HG02623 (cell line): ENCODE results near the gene NGF.
"Not testable (repeated sequence)": the region's sequence is repeated elsewhere in the genome, so short reads cannot be mapped to it uniquely, and the experiment has no call there.

Source experiments
- ATAC-seq: cut with Tn5 transposase; IDR thresholded peaks from one replicate; pipeline ENCODE4 v1.9.1; 2021; ENCODE audit warnings: moderate library complexity; ENCODE audit not compliant: unreplicated experiment

Gene NGF

DNA sequence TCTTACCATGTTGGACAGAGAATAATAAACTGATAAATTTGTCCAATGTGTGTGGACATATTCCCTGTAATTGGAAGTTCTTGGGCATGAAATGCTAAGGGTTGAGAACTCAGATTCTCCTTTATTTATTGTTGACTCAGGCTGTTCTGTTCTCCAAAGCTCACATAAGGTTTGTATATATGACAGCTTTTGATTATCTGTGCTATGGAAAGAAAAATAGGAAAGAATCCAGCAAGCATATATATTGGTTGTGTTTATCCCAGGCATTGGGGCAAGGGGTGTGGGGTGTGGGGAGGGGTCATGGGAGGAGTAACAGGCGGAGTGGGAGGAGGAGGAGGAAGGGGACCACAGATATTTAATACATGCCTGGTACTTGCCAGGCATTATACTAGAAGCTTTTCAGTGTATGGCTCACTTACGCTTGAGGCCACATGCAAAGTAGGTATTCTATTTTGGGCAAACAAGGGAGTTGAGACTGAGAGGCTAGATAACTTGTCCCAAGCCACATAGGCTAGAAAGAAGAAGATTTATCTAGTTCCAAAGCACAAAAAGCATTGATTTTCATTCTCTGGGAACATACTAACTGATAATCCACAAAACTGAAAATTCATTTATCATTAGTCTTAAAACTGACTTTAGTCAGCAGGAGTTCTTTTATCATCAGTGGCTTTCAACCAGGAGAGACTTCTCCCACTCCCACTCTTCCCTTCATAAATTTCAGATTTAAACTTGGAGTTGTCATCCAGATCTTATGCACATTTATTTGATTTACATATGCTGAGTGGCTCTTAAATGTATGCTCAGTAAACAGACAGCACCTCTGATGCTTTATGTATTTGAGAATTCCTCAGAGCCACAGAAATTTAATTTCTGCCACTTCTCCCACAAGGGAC lies 27.2 kb downstream of the NGF start:
- ATAC-seq = no peak

GRCh38 chr1:115309504-115309903 lies 28.5 kb downstream of the NGF start:
- ATAC-seq = not testable (repeated sequence)

GRCh38 chr1:115308969-115309368 lies 29.1 kb downstream of the NGF start:
- no peak for ATAC-seq

DNA sequence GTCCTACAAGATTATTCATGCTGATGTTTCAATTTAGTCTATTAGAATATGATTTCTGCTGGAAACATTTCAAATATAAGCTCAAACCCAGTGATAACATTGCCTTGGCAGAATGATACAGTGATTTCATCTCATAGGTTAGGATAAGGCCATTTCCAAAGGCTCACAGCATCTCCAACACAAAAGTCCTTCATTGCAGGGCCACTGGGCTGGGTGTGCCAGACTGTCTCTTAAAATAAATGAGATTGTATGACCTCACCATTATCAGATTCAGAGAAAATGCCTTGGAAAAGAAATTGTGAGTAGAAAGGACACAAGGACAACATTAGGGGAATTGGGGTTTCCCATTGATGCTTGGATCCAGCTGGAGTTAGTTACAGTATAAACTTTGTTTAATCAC lies 30.4 kb downstream of the NGF start:
- no peak for ATAC-seq

GRCh38 chr1:115306146-115306545 lies 31.9 kb downstream of the NGF start:
- ATAC-seq = no peak

- ATAC-seq = no peak
Observed at GRCh38 chr1:115303364-115303763, 34.7 kb downstream of the NGF start.

DNA sequence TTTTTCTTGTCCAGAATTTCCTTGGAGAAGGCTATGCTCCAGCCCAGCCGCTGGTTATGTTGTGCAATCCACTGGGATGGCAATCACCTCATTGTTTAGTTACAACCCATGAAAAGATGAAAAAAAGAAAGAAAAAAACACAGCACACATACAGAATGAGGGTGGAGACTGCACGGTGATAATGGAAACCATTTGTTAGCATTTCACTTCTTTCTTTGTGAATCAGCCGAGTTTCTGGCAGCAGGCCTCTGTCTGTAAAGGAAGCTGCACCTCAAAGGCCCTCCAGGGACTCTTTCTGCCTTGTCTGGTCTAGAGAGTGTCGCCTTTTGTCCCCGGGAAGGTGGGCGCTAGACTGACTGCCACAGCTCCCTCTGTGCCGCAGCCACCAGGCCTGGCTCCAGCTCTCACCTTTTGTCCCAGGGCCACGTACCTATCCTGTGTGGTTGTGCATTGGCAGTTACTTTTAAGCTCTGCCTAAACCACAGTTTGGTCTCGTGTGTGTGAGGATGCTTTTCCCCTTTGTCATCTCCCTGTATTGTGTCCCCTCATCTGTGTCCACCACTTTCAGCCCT lies 35.6 kb downstream of the NGF start:
- ATAC-seq = no peak

GRCh38 chr1:115301438-115302020 lies 36.5 kb downstream of the NGF start:
- no peak for ATAC-seq

- no peak for ATAC-seq
Observed at GRCh38 chr1:115300087-115300876, 37.8 kb downstream of the NGF start.

- no peak for ATAC-seq
Observed at GRCh38 chr1:115299266-115299665, 38.8 kb downstream of the NGF start.

DNA sequence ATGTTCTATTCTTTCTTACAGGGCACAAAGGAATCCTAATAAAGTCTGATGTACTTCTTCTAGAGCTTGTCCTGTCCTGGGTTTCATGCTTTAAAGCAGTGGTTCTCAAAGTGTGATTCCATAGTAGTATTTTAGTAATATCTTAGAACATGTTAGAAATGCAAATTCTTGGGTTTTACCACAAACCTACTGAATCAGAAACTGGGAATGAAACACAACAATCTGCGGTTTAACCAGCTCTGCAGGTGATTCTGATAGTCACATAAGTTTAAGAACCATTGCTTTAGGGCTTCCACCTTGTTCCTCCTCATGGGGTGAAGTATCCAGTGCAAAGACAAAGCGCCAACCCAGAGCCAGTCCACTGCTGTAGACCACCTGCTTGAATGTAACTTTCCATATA lies 41.1 kb downstream of the NGF start:
- ATAC-seq = peak; percentile 93

DNA sequence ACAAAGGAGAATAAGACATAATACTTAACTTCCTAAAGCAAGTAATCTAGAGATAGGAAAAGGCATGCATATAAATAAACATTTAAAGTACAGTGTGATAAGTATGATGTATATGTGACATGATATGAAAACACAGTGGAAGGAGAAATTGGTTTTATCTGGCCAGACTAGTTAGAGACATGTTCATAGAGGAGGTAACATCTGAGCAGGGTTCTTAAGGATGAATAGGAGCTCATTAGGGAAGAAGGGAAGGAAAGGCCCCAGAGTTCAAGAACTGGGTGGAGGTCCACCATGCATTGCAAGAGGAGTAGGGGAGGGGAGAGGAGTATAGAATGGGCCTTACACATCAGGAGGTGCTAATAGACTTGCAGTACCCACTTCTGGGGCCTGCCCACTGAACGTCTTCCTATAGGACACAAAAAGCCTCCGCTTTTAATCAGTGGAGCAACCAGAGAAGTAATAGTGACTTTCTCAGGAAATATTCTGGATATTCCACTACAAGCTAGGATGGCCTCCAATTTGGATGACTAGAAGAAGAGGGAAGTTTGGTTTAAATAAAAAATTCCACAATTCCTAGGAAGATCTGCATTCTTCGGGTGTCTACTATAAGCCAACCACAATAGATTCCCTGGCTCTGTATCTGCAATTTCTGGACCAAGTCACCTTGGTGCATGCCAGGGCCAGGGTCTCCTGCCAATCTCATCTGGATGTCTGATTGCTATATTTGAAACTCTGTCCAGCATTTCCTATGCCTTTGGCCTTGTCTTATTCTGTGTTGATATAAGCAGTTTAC lies 41.9 kb downstream of the NGF start:
- no peak for ATAC-seq

DNA sequence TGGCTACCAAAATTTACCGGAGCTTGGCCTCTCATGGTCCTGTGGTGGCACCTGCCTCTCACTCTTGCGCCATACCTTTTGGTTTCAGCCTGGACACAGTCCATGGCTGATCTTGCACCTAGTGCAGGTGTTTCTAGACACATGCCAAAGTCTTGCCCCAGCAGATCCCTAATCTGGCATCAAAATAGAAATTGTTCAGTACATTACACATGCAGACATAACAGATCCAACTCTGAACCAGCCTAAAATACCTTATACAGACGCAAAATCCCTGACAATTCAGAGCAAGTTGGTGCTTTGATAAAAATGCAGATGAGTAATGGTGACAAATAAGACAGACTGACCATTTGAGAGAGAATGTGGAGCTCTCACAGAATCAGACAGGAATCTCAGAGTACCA lies 44.1 kb downstream of the NGF start:
- ATAC-seq = no peak

DNA sequence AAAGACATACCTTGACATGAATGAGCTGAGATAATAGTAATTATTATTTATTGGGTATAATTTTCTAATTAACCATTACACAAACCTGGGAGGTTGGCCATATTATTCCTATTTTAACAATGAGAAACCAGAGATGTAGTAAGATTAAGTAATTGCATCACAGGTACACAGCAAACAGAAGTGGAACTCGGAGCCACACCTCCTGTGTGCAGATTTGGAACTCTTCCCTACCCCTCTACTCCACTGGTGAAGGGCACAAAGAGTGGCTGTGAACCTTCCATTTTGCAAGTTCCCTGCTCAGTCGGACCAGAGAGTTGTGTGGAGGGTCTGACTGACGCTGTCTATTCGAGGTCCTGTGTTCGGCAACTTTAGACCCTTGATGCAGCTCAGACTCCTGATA lies 45.0 kb downstream of the NGF start:
- ATAC-seq = no peak

DNA sequence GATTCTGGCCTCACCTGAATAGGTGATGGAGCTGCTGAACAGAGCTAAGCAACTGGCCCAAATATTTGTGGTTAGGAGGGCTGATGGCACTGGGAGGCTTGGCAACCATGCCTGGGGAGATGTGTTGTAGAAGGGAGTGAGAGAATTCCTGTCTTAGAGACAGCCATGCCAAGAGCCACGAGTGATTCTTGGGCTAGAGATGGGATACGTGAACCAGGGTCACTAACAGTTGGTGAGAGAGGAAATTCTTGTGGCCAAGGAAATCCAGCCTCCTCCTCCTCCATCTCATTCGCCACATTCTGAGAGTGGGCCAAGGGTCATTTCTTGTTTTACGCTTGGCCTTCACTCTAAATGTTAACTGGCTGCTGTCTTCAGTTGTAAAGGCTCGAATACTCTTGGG lies 46.3 kb downstream of the NGF start:
- no peak for ATAC-seq

DNA sequence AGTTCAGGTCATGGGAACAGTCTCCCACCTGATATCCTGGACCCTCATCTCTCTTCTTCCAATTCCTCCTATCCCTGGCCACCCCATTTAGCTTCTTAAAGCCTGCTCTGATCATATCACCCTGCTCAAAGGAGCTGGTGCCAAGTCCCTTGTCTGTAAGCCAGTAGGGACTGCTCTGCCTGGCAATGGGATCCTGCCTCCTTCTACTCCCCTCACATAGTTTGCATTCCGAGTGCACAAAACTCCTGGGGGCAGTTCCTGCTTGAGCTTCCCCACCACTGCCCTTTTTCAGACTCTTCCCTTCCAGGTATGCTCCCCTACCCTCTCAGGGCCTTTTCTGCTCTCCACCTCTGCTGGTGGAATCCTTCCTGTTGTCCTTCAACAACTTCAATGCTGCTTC lies 48.1 kb downstream of the NGF start:
- no peak for ATAC-seq

GRCh38 chr1:115288591-115289198 lies 49.4 kb downstream of the NGF start:
- no peak for ATAC-seq

- ATAC-seq = no peak
Observed at GRCh38 chr1:115286431-115287205, 51.4 kb downstream of the NGF start.

DNA sequence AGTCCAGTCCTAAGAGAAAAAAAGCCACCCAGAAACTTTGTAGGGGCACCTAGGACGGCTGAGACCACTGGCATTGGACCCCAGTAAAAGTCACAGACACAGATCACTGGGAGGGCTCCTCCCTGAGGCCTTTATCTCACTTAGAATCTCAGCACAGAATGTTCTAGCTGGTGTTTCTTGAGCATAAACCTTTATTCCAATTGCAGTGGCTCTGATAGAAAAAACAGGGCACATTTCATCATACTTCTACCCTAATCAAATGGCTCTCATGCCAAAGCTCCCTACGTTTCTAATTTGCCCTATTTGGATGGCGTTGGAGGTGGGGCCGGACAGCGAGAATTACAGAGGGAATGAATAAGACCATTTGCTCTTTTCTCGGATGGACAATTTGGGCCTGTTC lies 53.8 kb downstream of the NGF start:
- ATAC-seq = no peak
